HEK293 (cell line): ENCODE data around the gene MSI2.
A peak's percentile ranks its signal among the peaks of the same experiment; 100 is the strongest.

Experiments used
- FEZF1 ChIP-seq: fragments of 450-650 bp; formaldehyde crosslinking; IDR thresholded peaks from 2 replicates; pipeline ENCODE4 v1.5.1; 2016; ENCODE audit warnings: missing biosample characterization, missing genetic modification characterization
- GLIS1 ChIP-seq: fragments of 450-650 bp; formaldehyde crosslinking; IDR thresholded peaks from 2 replicates; pipeline ENCODE4 v1.5.1; 2016; ENCODE audit warnings: missing biosample characterization, missing genetic modification characterization
- OSR2 ChIP-seq: fragments of 450-650 bp; formaldehyde crosslinking; IDR thresholded peaks from 2 replicates; pipeline ENCODE4 v1.5.1; 2016; ENCODE audit warnings: missing biosample characterization, missing genetic modification characterization
- PBX3 ChIP-seq: sonication (generic); formaldehyde crosslinking; IDR thresholded peaks from 2 replicates; pipeline ENCODE4 v1.8.1; 2022; ENCODE audit warnings: mild to moderate bottlenecking, moderate library complexity, missing genetic modification reagents
- PRDM1 ChIP-seq: fragments of 450-650 bp; formaldehyde crosslinking; IDR thresholded peaks from 2 replicates; pipeline ENCODE4; 2016; ENCODE audit warnings: missing biosample characterization, missing genetic modification characterization
- SALL2 ChIP-seq: fragments of 450-650 bp; formaldehyde crosslinking; IDR thresholded peaks from 2 replicates; pipeline ENCODE4 v1.5.0; 2017; ENCODE audit warnings: missing biosample characterization, mild to moderate bottlenecking, missing genetic modification characterization, borderline replicate concordance
- SP2 ChIP-seq: fragments of 450-650 bp; formaldehyde crosslinking; IDR thresholded peaks from 2 replicates; pipeline ENCODE4 v1.5.1; 2016; ENCODE audit warnings: missing biosample characterization, missing genetic modification characterization
- SP7 ChIP-seq: fragments of 450-650 bp; formaldehyde crosslinking; IDR thresholded peaks from 2 replicates; pipeline ENCODE4 v1.5.1; 2016; ENCODE audit warnings: missing biosample characterization, missing genetic modification characterization
- ZBTB17 ChIP-seq: fragments of 450-650 bp; formaldehyde crosslinking; IDR thresholded peaks from 2 replicates; pipeline ENCODE4 v1.5.1; 2016; ENCODE audit warnings: missing biosample characterization, missing genetic modification characterization
- ZBTB20 ChIP-seq: fragments of 450-650 bp; formaldehyde crosslinking; IDR thresholded peaks from 2 replicates; pipeline ENCODE4 v1.5.1; 2016; ENCODE audit warnings: missing biosample characterization, missing genetic modification characterization
- ZEB2 ChIP-seq: fragments of 450-650 bp; formaldehyde crosslinking; IDR thresholded peaks from 2 replicates; pipeline ENCODE4 v1.5.1; 2016; ENCODE audit warnings: missing biosample characterization, missing genetic modification characterization
- ZIC2 ChIP-seq: fragments of 450-650 bp; formaldehyde crosslinking; IDR thresholded peaks from 2 replicates; pipeline ENCODE4 v1.5.1; 2016; ENCODE audit warnings: missing biosample characterization, missing genetic modification characterization
- ZNF114 ChIP-seq: fragments of 450-650 bp; formaldehyde crosslinking; IDR thresholded peaks from 2 replicates; pipeline ENCODE4 v1.5.0; 2017; ENCODE audit warnings: missing biosample characterization, missing genetic modification characterization
- ZNF132 ChIP-seq: fragments of 450-650 bp; formaldehyde crosslinking; IDR thresholded peaks from 2 replicates; pipeline ENCODE4 v1.5.1; 2017; ENCODE audit warnings: missing biosample characterization, missing genetic modification characterization, borderline replicate concordance
- ZNF133 ChIP-seq: fragments of 450-650 bp; formaldehyde crosslinking; IDR thresholded peaks from 2 replicates; pipeline ENCODE4 v1.5.1; 2016; ENCODE audit warnings: missing biosample characterization, missing genetic modification characterization
- ZNF140 ChIP-seq: fragments of 450-650 bp; formaldehyde crosslinking; IDR thresholded peaks from 2 replicates; pipeline ENCODE4 v1.5.1; 2016; ENCODE audit warnings: missing biosample characterization, missing genetic modification characterization
- ZNF184 ChIP-seq: fragments of 450-650 bp; IDR thresholded peaks from 2 replicates; pipeline ENCODE4 v1.5.1; 2018; ENCODE audit warnings: missing biosample characterization, mild to moderate bottlenecking, missing genetic modification characterization
- ZNF221 ChIP-seq: fragments of 450-650 bp; formaldehyde crosslinking; IDR thresholded peaks from 2 replicates; pipeline ENCODE4 v1.5.1; 2017; ENCODE audit warnings: missing biosample characterization, missing genetic modification characterization, borderline replicate concordance
- ZNF24 ChIP-seq: fragments of 450-650 bp; formaldehyde crosslinking; IDR thresholded peaks from 2 replicates; pipeline ENCODE4 v1.5.1; 2016; ENCODE audit warnings: missing biosample characterization, missing genetic modification characterization
- ZNF274 ChIP-seq, 2 experiments: fragments of 200-500 bp in 1 of 2; fragments of 450-650 bp in 1 of 2; sonication (Bioruptor generic) in 1 of 2; formaldehyde crosslinking in 1 of 2; IDR thresholded peaks; 2 replicates each; pipeline versions ENCODE4 v1.5.1 to v1.6.1; 2014 to 2016; ENCODE audit warnings: borderline replicate concordance in 1 of 2, inconsistent platforms in 1 of 2, low read length in 1 of 2, missing biosample characterization in 1 of 2, missing genetic modification characterization in 1 of 2
- ZNF335 ChIP-seq: fragments of 450-650 bp; formaldehyde crosslinking; conservative IDR thresholded peaks from 2 replicates; pipeline ENCODE4 v1.5.1; 2016; ENCODE audit warnings: missing biosample characterization, missing genetic modification characterization
- ZNF350 ChIP-seq: fragments of 450-650 bp; formaldehyde crosslinking; IDR thresholded peaks from 2 replicates; pipeline ENCODE4 v1.5.0; 2017; ENCODE audit warnings: missing biosample characterization, mild to moderate bottlenecking, missing genetic modification characterization
- ZNF423 ChIP-seq: fragments of 450-650 bp; formaldehyde crosslinking; IDR thresholded peaks from 2 replicates; pipeline ENCODE4 v1.5.1; 2016; ENCODE audit warnings: missing biosample characterization, missing genetic modification characterization
- ZNF560 ChIP-seq: fragments of 450-650 bp; formaldehyde crosslinking; IDR thresholded peaks from 2 replicates; pipeline ENCODE4 v1.5.1; 2017; ENCODE audit warnings: missing biosample characterization, missing genetic modification characterization, borderline replicate concordance
- ZNF571 ChIP-seq: fragments of 450-650 bp; formaldehyde crosslinking; IDR thresholded peaks from 2 replicates; pipeline ENCODE4 v1.5.0; 2017; ENCODE audit warnings: missing biosample characterization, missing genetic modification characterization
- ZNF623 ChIP-seq: fragments of 450-650 bp; formaldehyde crosslinking; IDR thresholded peaks from 2 replicates; pipeline ENCODE4 v1.5.1; 2016; ENCODE audit warnings: missing biosample characterization, missing genetic modification characterization
- ZNF626 ChIP-seq: fragments of 450-650 bp; sonication (Bioruptor Pico); formaldehyde crosslinking; IDR thresholded peaks from 2 replicates; pipeline ENCODE4 v1.5.1; 2018; ENCODE audit warnings: missing biosample characterization, missing genetic modification characterization, inconsistent platforms
- ZNF629 ChIP-seq: fragments of 450-650 bp; formaldehyde crosslinking; IDR thresholded peaks from 2 replicates; pipeline ENCODE4 v1.5.1; 2017; ENCODE audit warnings: missing biosample characterization, missing genetic modification characterization
- ZNF658 ChIP-seq: fragments of 450-650 bp; formaldehyde crosslinking; IDR thresholded peaks from 2 replicates; pipeline ENCODE4; 2016; ENCODE audit warnings: missing biosample characterization, missing genetic modification characterization
- ZNF670 ChIP-seq: fragments of 450-650 bp; formaldehyde crosslinking; IDR thresholded peaks from 2 replicates; pipeline ENCODE4 v1.5.1; 2016; ENCODE audit warnings: missing biosample characterization, missing genetic modification characterization, low read depth
- ZNF677 ChIP-seq: fragments of 450-650 bp; IDR thresholded peaks from 2 replicates; pipeline ENCODE4 v1.5.0; 2018; ENCODE audit warnings: missing biosample characterization, mild to moderate bottlenecking, missing genetic modification characterization, moderate library complexity
- ZNF777 ChIP-seq: fragments of 450-650 bp; formaldehyde crosslinking; IDR thresholded peaks from 2 replicates; pipeline ENCODE4 v1.5.1; 2017; ENCODE audit warnings: missing biosample characterization, missing genetic modification characterization, borderline replicate concordance
- ZNF843 ChIP-seq: fragments of 450-650 bp; formaldehyde crosslinking; IDR thresholded peaks from 2 replicates; pipeline ENCODE4 v1.5.1; 2016; ENCODE audit warnings: missing biosample characterization, missing genetic modification characterization
- TF ChIP-seq, protein P1 (sequence below): fragments of 450-650 bp; formaldehyde crosslinking; IDR thresholded peaks from 2 replicates; pipeline ENCODE4 v1.5.1; 2017; ENCODE audit warnings: missing biosample characterization, missing genetic modification characterization
- TF ChIP-seq, protein P2 (sequence below): fragments of 450-650 bp; formaldehyde crosslinking; IDR thresholded peaks from 2 replicates; pipeline ENCODE4 v1.5.1; 2017; ENCODE audit warnings: missing biosample characterization, missing genetic modification characterization
- TF ChIP-seq, protein P3 (sequence below): fragments of 450-650 bp; formaldehyde crosslinking; IDR thresholded peaks from 2 replicates; pipeline ENCODE4 v1.5.1; 2016; ENCODE audit warnings: missing biosample characterization, missing genetic modification characterization

MSI2 gene

GRCh38 chr17:57294629-57295501 lies 38.5 kb downstream of the MSI2 start (continued):
- TF ChIP-seq ZIC2 (tag by site-specific recombination) (peak; percentile 88), SP2 (tag by site-specific recombination) (peak; percentile 39), ZNF221 (no peak), ZBTB20 (tag by site-specific recombination) (no peak), SP7 (tag by site-specific recombination) (peak; percentile 59), ZBTB17 (tag by site-specific recombination) (peak; percentile 52), ZNF843 (tag by site-specific recombination) (no peak), ZNF623 (tag by site-specific recombination) (no peak), ZNF24 (tag by site-specific recombination) (peak; percentile 51), ZNF423 (no peak), ZNF658 (tag by site-specific recombination) (no peak), ZNF184 (tag by site-specific recombination) (no peak), ZNF777 (tag by site-specific recombination) (no peak), ZNF560 (tag by site-specific recombination) (no peak), ZNF133 (tag by site-specific recombination) (no peak), ZNF677 (tag by site-specific recombination) (no peak), GLIS1 (tag by site-specific recombination) (peak; percentile 32), OSR2 (tag by site-specific recombination) (peak; percentile 40), FEZF1 (tag by site-specific recombination) (peak; percentile 7), ZNF626 (tag by site-specific recombination) (no peak), ZEB2 (tag by site-specific recombination) (peak; percentile 30; the same call in 1 of the 2 replicates), ZNF132 (tag by site-specific recombination) (no peak), PRDM1 (tag by site-specific recombination) (no peak), ZNF274 (IDR thresholded peaks at IDR 0.05; ENCODE audit: low read length) (no peak), ZNF274 (tag by site-specific recombination; IDR thresholded peaks at IDR 0.05; ENCODE audit: borderline replicate concordance) (no peak), PBX3 (CRISPR knock-in tag) (no peak), ZNF670 (tag by site-specific recombination) (no peak), SALL2 (tag by site-specific recombination) (no peak), ZNF140 (no peak), ZNF350 (tag by site-specific recombination) (no peak), ZNF114 (tag by site-specific recombination) (no peak), ZNF335 (tag by site-specific recombination) (no peak), ZNF571 (tag by site-specific recombination) (no peak), ZNF629 (tag by site-specific recombination) (peak; percentile 11)
- TF ChIP-seq, protein P1, sequence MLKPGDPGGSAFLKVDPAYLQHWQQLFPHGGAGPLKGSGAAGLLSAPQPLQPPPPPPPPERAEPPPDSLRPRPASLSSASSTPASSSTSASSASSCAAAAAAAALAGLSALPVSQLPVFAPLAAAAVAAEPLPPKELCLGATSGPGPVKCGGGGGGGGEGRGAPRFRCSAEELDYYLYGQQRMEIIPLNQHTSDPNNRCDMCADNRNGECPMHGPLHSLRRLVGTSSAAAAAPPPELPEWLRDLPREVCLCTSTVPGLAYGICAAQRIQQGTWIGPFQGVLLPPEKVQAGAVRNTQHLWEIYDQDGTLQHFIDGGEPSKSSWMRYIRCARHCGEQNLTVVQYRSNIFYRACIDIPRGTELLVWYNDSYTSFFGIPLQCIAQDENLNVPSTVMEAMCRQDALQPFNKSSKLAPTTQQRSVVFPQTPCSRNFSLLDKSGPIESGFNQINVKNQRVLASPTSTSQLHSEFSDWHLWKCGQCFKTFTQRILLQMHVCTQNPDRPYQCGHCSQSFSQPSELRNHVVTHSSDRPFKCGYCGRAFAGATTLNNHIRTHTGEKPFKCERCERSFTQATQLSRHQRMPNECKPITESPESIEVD (tag by site-specific recombination), result no peak
- TF ChIP-seq, protein P2, sequence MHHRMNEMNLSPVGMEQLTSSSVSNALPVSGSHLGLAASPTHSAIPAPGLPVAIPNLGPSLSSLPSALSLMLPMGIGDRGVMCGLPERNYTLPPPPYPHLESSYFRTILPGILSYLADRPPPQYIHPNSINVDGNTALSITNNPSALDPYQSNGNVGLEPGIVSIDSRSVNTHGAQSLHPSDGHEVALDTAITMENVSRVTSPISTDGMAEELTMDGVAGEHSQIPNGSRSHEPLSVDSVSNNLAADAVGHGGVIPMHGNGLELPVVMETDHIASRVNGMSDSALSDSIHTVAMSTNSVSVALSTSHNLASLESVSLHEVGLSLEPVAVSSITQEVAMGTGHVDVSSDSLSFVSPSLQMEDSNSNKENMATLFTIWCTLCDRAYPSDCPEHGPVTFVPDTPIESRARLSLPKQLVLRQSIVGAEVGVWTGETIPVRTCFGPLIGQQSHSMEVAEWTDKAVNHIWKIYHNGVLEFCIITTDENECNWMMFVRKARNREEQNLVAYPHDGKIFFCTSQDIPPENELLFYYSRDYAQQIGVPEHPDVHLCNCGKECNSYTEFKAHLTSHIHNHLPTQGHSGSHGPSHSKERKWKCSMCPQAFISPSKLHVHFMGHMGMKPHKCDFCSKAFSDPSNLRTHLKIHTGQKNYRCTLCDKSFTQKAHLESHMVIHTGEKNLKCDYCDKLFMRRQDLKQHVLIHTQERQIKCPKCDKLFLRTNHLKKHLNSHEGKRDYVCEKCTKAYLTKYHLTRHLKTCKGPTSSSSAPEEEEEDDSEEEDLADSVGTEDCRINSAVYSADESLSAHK (tag by site-specific recombination), result peak; percentile 34; the same call in 1 of the 2 replicates
- TF ChIP-seq, protein P3, sequence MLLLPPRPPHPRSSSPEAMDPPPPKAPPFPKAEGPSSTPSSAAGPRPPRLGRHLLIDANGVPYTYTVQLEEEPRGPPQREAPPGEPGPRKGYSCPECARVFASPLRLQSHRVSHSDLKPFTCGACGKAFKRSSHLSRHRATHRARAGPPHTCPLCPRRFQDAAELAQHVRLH (tag by site-specific recombination), result 0 out of 2 replicates have a peak, but pooled peaks have one; percentile 17
